Measurements from ENCODE around the gene CTSC.

DNA sequence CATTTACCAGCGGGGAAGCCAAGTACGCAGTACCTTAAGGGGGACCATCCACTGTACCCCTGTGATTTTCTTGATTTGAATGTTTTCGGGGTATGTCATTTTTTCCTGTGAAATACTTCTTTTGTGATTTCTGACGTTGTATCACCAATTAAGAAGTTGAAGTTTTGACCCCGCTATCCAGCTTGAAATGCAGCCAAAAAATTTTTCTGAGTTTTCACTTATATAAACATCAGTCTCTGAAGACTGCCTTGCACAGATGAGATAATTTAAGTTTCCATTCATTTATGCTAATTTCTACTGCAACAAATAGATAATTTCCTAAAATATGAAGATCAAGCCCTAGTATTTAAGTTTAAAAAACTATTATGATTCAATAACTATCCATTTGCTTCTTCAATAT, 20.0 kb downstream of the CTSC start:
- no peak for TF ChIP-seq GATA3 (IDR thresholded peaks at IDR 0.05; ENCODE audit: low read depth, low read length)
- TF ChIP-seq GATA2 (IDR thresholded peaks at IDR 0.05; ENCODE audit: low read depth, low read length) = no peak
